ENCODE results near the gene COPS7A. TPM values are rescaled to one million over a fixed set of nuclear protein-coding genes. Genes with fewer than 3 reads are reported as not detected.

COPS7A gene
- total RNA-seq, 1 experiment from 2014 or later, result 34.2 TPM

- no peak overlapping the region for H2BK12ac ChIP-seq (ENCODE audit: insufficient read length, low read depth, low read length)
- no peak overlapping the region for H3K9ac ChIP-seq (ENCODE audit: extremely low read depth, insufficient read length, low read length)
- no peak overlapping the region for H3T11ph ChIP-seq (ENCODE audit: low read length)
- no peak overlapping the region for H3K4me2 ChIP-seq (ENCODE audit: insufficient read depth, insufficient read length, low read length)
- H2AK5ac ChIP-seq (ENCODE audit: insufficient read length, low read length), result no peak overlapping the region
- Mint-ChIP-seq H3K27me3 (ENCODE audit: low read depth) (peaks cover 21% of the 10 kb centered on the region), H3K4me1 (peaks cover 47 to 71% of the 10 kb centered on the region in 2 experiments), H3K27ac (peak overlapping the region in 1 of 3 experiments; percentile 98; a peak in 2 of 7 replicates), H3K36me3 (ENCODE audit: insufficient read depth in 1 of 3, low read depth in 3 of 3) (peaks cover 23 to 34% (median 31%) of the 10 kb centered on the region in 3 experiments; a peak in 6 of 7 replicates), H3K4me3 (peak overlapping the region; percentile 49 to 82; a peak in 3 of 5 replicates), H3K9me3 (peaks cover 0 to 1% of the 10 kb centered on the region in 2 experiments; a peak in 2 of 5 replicates)
- no peak overlapping the region for H3K23ac ChIP-seq (ENCODE audit: insufficient read length, low read depth, low read length)
- no peak overlapping the region for H2AFZ ChIP-seq (ENCODE audit: low read length)
- no peak overlapping the region for H4K91ac ChIP-seq (ENCODE audit: insufficient read length, low read depth, low read length)
- no peaks in the 10 kb centered on the region for H3K9me3 ChIP-seq (ENCODE audit: control insufficient read depth, low read depth, low read length)
- H3K4me1 ChIP-seq (ENCODE audit: insufficient read depth, low read length), result peaks cover 10% of the 10 kb centered on the region
- H3K18ac ChIP-seq (ENCODE audit: insufficient read length, low read depth, low read length), result no peak overlapping the region
- TF ChIP-seq CTCF (conservative IDR thresholded peaks at IDR 0.05), result no peak
- no peak overlapping the region for H3K14ac ChIP-seq (ENCODE audit: insufficient read depth, low read length)
- no peak overlapping the region for H2BK20ac ChIP-seq (ENCODE audit: low read depth, low read length, poor library complexity, severe bottlenecking)
- no peak overlapping the region for H2BK120ac ChIP-seq (ENCODE audit: low read depth, low read length, poor library complexity, severe bottlenecking)
- no CpG with 5 or more reads among the region's 4 CpGs for WGBS (ENCODE audit: extremely low coverage, insufficient read length, low lambda C conversion rate)
- H2BK15ac ChIP-seq (ENCODE audit: low read depth, low read length), result no peak overlapping the region
- peaks cover 3% of the 10 kb centered on the region; the same call in 1 of the 2 replicates for H3K27me3 ChIP-seq (ENCODE audit: insufficient read depth, low read length)
- H3K56ac ChIP-seq (ENCODE audit: insufficient read length, low read depth, low read length), result no peak overlapping the region
- peaks cover 33% of the 10 kb centered on the region for H3K23me2 ChIP-seq (ENCODE audit: insufficient read length, low read depth, low read length, poor library complexity, severe bottlenecking)
- no peak overlapping the region for H4K5ac ChIP-seq (ENCODE audit: insufficient read length, low read depth, low read length)
- no peak for DNase-seq
- no peak overlapping the region for H4K8ac ChIP-seq (replicated peaks; ENCODE audit: insufficient read length, low read depth, low read length)
- no peak overlapping the region for H3K27ac ChIP-seq (ENCODE audit: insufficient read length, low read depth, low read length)
- no peaks in the 10 kb centered on the region for H4K20me1 ChIP-seq (ENCODE audit: control insufficient read depth, insufficient read depth, insufficient read length)
- no peak overlapping the region for H2BK5ac ChIP-seq (ENCODE audit: insufficient read length, low read length)
- H3K79me2 ChIP-seq (ENCODE audit: insufficient read depth, low read length), result peaks cover 11% of the 10 kb centered on the region; the same call in 1 of the 2 replicates
- H3K79me1 ChIP-seq (ENCODE audit: insufficient read depth, low read depth, low read length, poor library complexity, severe bottlenecking), result no peaks in the 10 kb centered on the region
- no peak overlapping the region for H3K4ac ChIP-seq (ENCODE audit: low read depth, low read length)
These were observed 45.8 kb downstream of the COPS7A start for GRCh38 chr12:6769666-6770065.
